Stimulated activated CD4-positive, alpha-beta T cell treated with anti-CD3 and anti-CD28 coated beads, TNF-alpha, amount 100 ng/mL, for 4 hours (primary cell): ENCODE measurements around the gene TAC3.
A peak's percentile ranks its signal among the peaks of the same experiment; 100 is the strongest.
"Not testable (repeated sequence)": the region's sequence is repeated elsewhere in the genome, so short reads cannot be mapped to it uniquely, and the experiment has no call there.

ENCODE experiments used
- DNase-seq, 3 experiments: peaks; one replicate each; pipeline ENCODE4 v3.0.0-alpha.2; 2020; ENCODE audit warnings: low read depth in 3 of 3

Gene TAC3

GRCh38 chr12:57016348-57016747 is at the start of gene TAC3:
TAC3 (minus strand) TSS chr12:57016529; CDS start chr12:57015797, 732 bp downstream.
- DNase-seq: no peak

GRCh38 chr12:57063991-57064685 is 47.8 kb upstream of the TAC3 start:
- DNase-seq: peak in 1 of 3 experiments; percentile 31

GRCh38 chr12:57058454-57058853 is 42.1 kb upstream of the TAC3 start:
- DNase-seq: no peak

- DNase-seq: no peak
Observed at GRCh38 chr12:57057067-57057751, 40.9 kb upstream of the TAC3 start.

- DNase-seq: no peak
Observed at GRCh38 chr12:57055824-57056223, 39.5 kb upstream of the TAC3 start.

GRCh38 chr12:57053901-57054300 is 37.6 kb upstream of the TAC3 start:
- DNase-seq: not testable (repeated sequence)

- not testable (repeated sequence) for DNase-seq
Observed at GRCh38 chr12:57053146-57053545, 36.8 kb upstream of the TAC3 start.

GRCh38 chr12:57051011-57051410 is 34.7 kb upstream of the TAC3 start:
- no peak for DNase-seq

GRCh38 chr12:57049890-57050289 is 33.6 kb upstream of the TAC3 start, which contains the start of gene MYO1A:
MYO1A (minus strand) TSS chr12:57050129; CDS start chr12:57048323, 1,806 bp downstream.
- no peak for DNase-seq

- no peak for DNase-seq
Observed at GRCh38 chr12:57049119-57049446, 32.8 kb upstream of the TAC3 start.

GRCh38 chr12:57048423-57049118 is 32.2 kb upstream of the TAC3 start:
- no peak for DNase-seq

- DNase-seq: no peak
Observed at GRCh38 chr12:57047981-57048380, 31.7 kb upstream of the TAC3 start.

- no peak for DNase-seq
Observed at GRCh38 chr12:57046947-57047890, 30.9 kb upstream of the TAC3 start.

- no peak for DNase-seq
Observed at GRCh38 chr12:57046086-57046791, 29.9 kb upstream of the TAC3 start.

- no peak for DNase-seq
Observed at GRCh38 chr12:57044889-57045288, 28.6 kb upstream of the TAC3 start.

GRCh38 chr12:57044468-57044867 is 28.1 kb upstream of the TAC3 start:
- DNase-seq: no peak

GRCh38 chr12:57042695-57043094 is 26.4 kb upstream of the TAC3 start:
- DNase-seq: no peak

- no peak for DNase-seq
Observed at GRCh38 chr12:57040750-57041149, 24.4 kb upstream of the TAC3 start.

- no peak for DNase-seq
Observed at GRCh38 chr12:57040211-57040610, 23.9 kb upstream of the TAC3 start.

- no peak for DNase-seq
Observed at GRCh38 chr12:57039016-57039798, 22.9 kb upstream of the TAC3 start.
